ENCODE measurements around the gene ACOT12. TPM values are rescaled to one million over a fixed set of nuclear protein-coding genes. Genes with fewer than 3 reads are reported as not detected.

The ACOT12 gene
- total RNA-seq, 1 experiment from 2014 or later = not detected

GRCh38 chr5:81283976-81284375 lies 110.0 kb downstream of the ACOT12 start (continued):
- no peak for TF ChIP-seq AFF4 (CRISPR knock-in tag; IDR thresholded peaks at IDR 0.05; ENCODE audit: borderline replicate concordance)
- no peak for TF ChIP-seq TP53 (CRISPR knock-in tag; IDR thresholded peaks at IDR 0.05)
- no peak for TF ChIP-seq ZBTB21 (CRISPR knock-in tag; IDR thresholded peaks at IDR 0.05; ENCODE audit: borderline replicate concordance)
- no peak for TF ChIP-seq RORB (CRISPR knock-in tag; IDR thresholded peaks at IDR 0.05)
- no peak for TF ChIP-seq SMAD4 (CRISPR knock-in tag; IDR thresholded peaks at IDR 0.05)
- TF ChIP-seq ATF6 (CRISPR knock-in tag; IDR thresholded peaks at IDR 0.05) = no peak

Other genes with a start within 250 kb of the ACOT12 start
- 1.8 to 3.1 TPM (median 2.4 TPM) in 3 replicates for gene CKMT2, start 160.8 kb downstream of the ACOT12 start, total RNA-seq (2021)
- 30.4 to 30.8 TPM (median 30.8 TPM) in 3 replicates for gene ZCCHC9, start 92.5 kb downstream of the ACOT12 start, total RNA-seq (2021)